SU-DHL-6 (cell line): ENCODE data around the gene ZNF433.

Experiments used
- H2AFZ ChIP-seq: fragments of 200-600 bp; sonication (generic); 2 replicates; pipeline ENCODE4 v1.6.1; 2014; ENCODE audit warnings: low read depth, mild to moderate bottlenecking, moderate library complexity, mixed read lengths, antibody characterized with exemption, low read length; ENCODE audit not compliant: severe bottlenecking
- H3F3A ChIP-seq: fragments of 200-600 bp; shearing (Covaris generic); 2 replicates; pipeline ENCODE4 v1.6.0; 2016; ENCODE audit warnings: antibody characterized with exemption, mild to moderate bottlenecking; ENCODE audit not compliant: insufficient read depth
- H3K27ac ChIP-seq: fragments of 200-600 bp; sonication (generic); 2 replicates; pipeline ENCODE4 v1.5.1; 2016; ENCODE audit warnings: low read depth, mild to moderate bottlenecking, low read length, moderate library complexity, mixed read lengths
- H3K27me3 ChIP-seq: fragments of 200-600 bp; sonication (generic), shearing (Covaris generic); 2 replicates; pipeline ENCODE4 v1.6.0; 2014; ENCODE audit warnings: mild to moderate bottlenecking, low read length
- H3K36me3 ChIP-seq: fragments of 200-600 bp; sonication (generic); 2 replicates; pipeline ENCODE4 v1.6.1; 2014; ENCODE audit warnings: mild to moderate bottlenecking, low read length, mixed read lengths
- H3K4me2 ChIP-seq: fragments of 300-600, 200-600 bp; shearing (Covaris generic), sonication (generic); 2 replicates; pipeline ENCODE4 v1.6.0; 2014; ENCODE audit warnings: low read length, low read depth, mild to moderate bottlenecking; ENCODE audit not compliant: poor library complexity, severe bottlenecking
- H3K4me3 ChIP-seq: fragments of 200-600 bp; sonication (generic); 2 replicates; pipeline ENCODE4 v1.5.1; 2014; ENCODE audit warnings: antibody characterized with exemption, low read length, mild to moderate bottlenecking, mixed read lengths; ENCODE audit not compliant: insufficient read depth, poor library complexity, severe bottlenecking
- H3K79me2 ChIP-seq: fragments of 200-600 bp; sonication (generic); 2 replicates; pipeline ENCODE4 v1.6.1; 2014; ENCODE audit warnings: mild to moderate bottlenecking, low read length, moderate library complexity; ENCODE audit not compliant: insufficient read depth
- H3K9ac ChIP-seq: fragments of 200-600 bp; sonication (generic); 2 replicates; pipeline ENCODE4 v1.7.0; 2014; ENCODE audit warnings: mild to moderate bottlenecking, low read length
- H3K9me2 ChIP-seq: fragments of 200-600 bp; sonication (generic); replicated peaks from 2 replicates; pipeline ENCODE4 v1.6.1; 2014; ENCODE audit warnings: low read length; ENCODE audit not compliant: insufficient read depth
- H3K9me3 ChIP-seq: fragments of 200-600 bp; sonication (generic); 2 replicates; pipeline ENCODE4 v1.6.1; 2014; ENCODE audit warnings: low read length, mixed read lengths; ENCODE audit not compliant: insufficient read depth
- H4K20me1 ChIP-seq: fragments of 200-600 bp; sonication (generic); 2 replicates; pipeline ENCODE4 v1.6.1; 2014; ENCODE audit warnings: low read depth, mild to moderate bottlenecking, antibody characterized with exemption, low read length, moderate library complexity, mixed read lengths
- CTCF ChIP-seq: fragments of 200-600 bp; sonication (generic); IDR thresholded peaks from one replicate; pipeline ENCODE4 v1.5.1; 2017; ENCODE audit warnings: antibody characterized with exemption, mild to moderate bottlenecking, low read length, moderate library complexity; ENCODE audit not compliant: insufficient read depth, poor library complexity, severe bottlenecking
- EZH2phosphoT487 ChIP-seq: fragments of 200-600 bp; sonication (generic), shearing (Covaris generic); conservative IDR thresholded peaks from 2 replicates; pipeline ENCODE4 v1.6.1; 2018; ENCODE audit warnings: mild to moderate bottlenecking, antibody characterized with exemption, low read length, moderate library complexity, mixed read lengths

ZNF433 gene

GRCh38 chr19:11971041-11971440, 64.4 kb downstream of the ZNF433 start:
- H3K4me3 ChIP-seq, result no peak overlapping the region
- no peaks in the 10 kb centered on the region for H3K36me3 ChIP-seq
- H3K27me3 ChIP-seq, result no peaks in the 10 kb centered on the region
- TF ChIP-seq EZH2phosphoT487, result no peak
- TF ChIP-seq CTCF, result no peak
- H3F3A ChIP-seq, result no peaks in the 10 kb centered on the region
- no peak overlapping the region for H2AFZ ChIP-seq
- H4K20me1 ChIP-seq, result no peaks in the 10 kb centered on the region
- H3K79me2 ChIP-seq, result no peaks in the 10 kb centered on the region
- H3K9ac ChIP-seq, result no peak overlapping the region
- H3K9me2 ChIP-seq, result no peaks in the 10 kb centered on the region
- H3K9me3 ChIP-seq, result no peaks in the 10 kb centered on the region
- H3K4me2 ChIP-seq, result no peak overlapping the region
- no peak overlapping the region for H3K27ac ChIP-seq

- Histone ChIP-seq H3K9me2 (no peaks in the 10 kb centered on the region), H3F3A (no peaks in the 10 kb centered on the region), H3K9me3 (no peaks in the 10 kb centered on the region), H3K4me2 (no peak overlapping the region), H3K9ac (no peak overlapping the region), H3K27me3 (no peaks in the 10 kb centered on the region), H3K36me3 (no peaks in the 10 kb centered on the region), H3K79me2 (no peaks in the 10 kb centered on the region), H4K20me1 (no peaks in the 10 kb centered on the region), H3K4me3 (no peak overlapping the region), H3K27ac (no peak overlapping the region), H2AFZ (no peak overlapping the region)
- TF ChIP-seq CTCF (no peak), EZH2phosphoT487 (no peak)
Observed at GRCh38 chr19:11970174-11970573, 65.3 kb downstream of the ZNF433 start.

GRCh38 chr19:11964858-11965645, 70.4 kb downstream of the ZNF433 start, which contains the start of gene ZNF763:
TSS of gene ZNF763 (plus strand) at chr19:11965040. CDS start at chr19:11965209, 169 bp downstream.
- H3K4me2 ChIP-seq, result peak within 1 kb of the TSS; percentile 62
- TF ChIP-seq EZH2phosphoT487 (no peak), CTCF (no peak)
- peak within 1 kb of the TSS; percentile 51 for H3K27ac ChIP-seq
- H3K9me2 ChIP-seq, result no peaks in the 10 kb centered on the region
- no peaks in the 10 kb centered on the region for H4K20me1 ChIP-seq
- H2AFZ ChIP-seq, result peak within 1 kb of the TSS; percentile 88
- H3K79me2 ChIP-seq, result no peaks in the 10 kb centered on the region
- no peaks in the 10 kb centered on the region for H3K27me3 ChIP-seq
- no peaks in the 10 kb centered on the region for H3K36me3 ChIP-seq
- peak within 1 kb of the TSS; percentile 67 for H3K9ac ChIP-seq
- H3K4me3 ChIP-seq, result peak within 1 kb of the TSS; percentile 64
- 0 out of 2 replicates have a peak, but pooled peaks cover 4% of the 10 kb centered on the region for H3F3A ChIP-seq
- no peaks in the 10 kb centered on the region for H3K9me3 ChIP-seq
